NCI-H2029 (cell line): Measurements from ENCODE around the gene SORBS1.

Experiments
- DNase-seq: peaks from one replicate; lab custom pipeline; 2025; lab: John Stamatoyannopoulos, UW

Gene SORBS1

DNA sequence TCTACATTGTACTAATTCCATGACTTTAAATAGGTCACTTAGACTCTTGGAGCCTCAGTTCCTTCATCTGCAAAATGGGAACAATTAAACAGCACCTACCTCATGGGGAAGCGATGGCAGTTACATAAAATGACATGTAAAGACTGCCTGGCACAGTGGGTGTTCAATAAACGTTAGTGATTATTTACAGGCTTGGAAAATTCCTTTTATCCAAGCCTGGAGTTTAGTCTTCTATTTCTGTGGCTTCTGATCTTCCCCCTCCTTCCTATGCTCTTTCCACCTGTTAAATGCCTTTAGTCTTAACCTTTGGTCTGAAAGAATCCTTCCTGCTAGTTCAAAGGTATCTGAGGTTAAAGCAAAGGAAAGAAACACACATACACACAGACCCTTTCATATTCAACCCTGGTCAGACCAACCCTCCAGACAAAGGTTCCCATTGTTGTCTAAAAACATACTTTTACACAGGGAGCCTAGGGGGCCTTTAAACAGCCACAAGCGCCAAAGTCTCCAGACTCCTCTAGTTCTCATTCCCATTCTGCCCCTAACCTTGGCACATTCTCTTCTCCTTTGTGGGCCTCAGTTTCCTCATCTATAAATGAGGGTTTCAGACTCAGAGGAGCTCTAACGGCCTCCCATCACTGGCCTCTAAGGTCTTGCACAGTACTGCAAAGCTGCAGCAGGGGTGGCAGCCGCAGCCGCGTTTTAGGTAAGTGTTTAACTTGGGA lies 21.4 kb downstream of the SORBS1 start:
- no peak for DNase-seq

DNA sequence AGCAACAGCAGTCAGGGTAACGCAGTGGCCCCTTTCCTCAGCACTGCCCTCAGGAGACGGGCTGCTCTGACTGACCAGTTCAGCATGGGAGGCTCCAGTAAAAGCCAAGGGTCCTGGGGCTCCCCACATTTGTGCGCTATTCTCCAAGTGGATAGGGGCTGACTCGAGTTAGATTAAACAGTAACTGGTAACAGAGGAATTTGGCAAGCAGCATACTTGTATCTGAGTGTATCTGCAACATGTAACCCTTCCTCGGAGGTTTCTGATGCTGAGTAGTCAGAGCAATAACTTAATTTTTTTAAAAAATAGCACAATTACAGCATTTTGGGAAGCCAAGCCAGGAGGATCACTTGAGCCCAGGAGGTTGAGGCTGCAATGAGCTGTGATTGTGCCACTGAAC lies 22.8 kb downstream of the SORBS1 start:
- no peak for DNase-seq

GRCh38 chr10:95537542-95537927 lies 23.6 kb downstream of the SORBS1 start:
- DNase-seq = no peak

DNA sequence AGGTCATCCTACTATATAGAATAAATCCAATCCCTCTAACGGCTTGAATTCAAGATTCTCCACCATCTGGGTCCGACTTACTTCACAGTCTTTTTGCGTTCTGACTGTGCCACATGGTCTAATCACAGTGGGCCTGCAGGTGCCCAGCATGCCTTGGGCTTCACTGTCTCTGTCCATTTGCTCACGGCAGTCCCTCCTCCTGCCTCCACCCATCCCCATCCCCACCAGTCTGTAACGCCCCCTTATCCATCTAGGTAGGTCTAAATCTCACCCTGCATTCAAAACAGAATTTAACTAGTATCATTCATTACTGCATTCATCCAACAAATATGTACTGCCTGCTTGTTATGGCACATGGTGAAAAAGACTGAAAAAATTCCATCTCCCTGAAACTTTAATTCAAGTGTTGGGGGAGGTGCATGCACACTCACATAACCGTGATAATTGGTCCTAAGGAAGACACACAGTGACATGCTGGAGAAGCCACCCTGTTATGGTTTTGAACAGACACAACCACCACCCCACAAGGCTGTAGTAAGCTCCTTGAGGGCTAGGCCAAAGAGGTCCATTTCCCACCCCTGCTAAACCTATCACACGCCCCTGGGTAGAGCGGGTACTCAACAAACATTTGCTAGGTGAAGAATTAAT lies 24.2 kb downstream of the SORBS1 start:
- no peak for DNase-seq

GRCh38 chr10:95536017-95536416 lies 25.2 kb downstream of the SORBS1 start:
- DNase-seq = no peak

- DNase-seq = no peak
Measured at GRCh38 chr10:95535526-95535925, 25.6 kb downstream of the SORBS1 start.

GRCh38 chr10:95533590-95533989 lies 27.6 kb downstream of the SORBS1 start:
- no peak for DNase-seq

DNA sequence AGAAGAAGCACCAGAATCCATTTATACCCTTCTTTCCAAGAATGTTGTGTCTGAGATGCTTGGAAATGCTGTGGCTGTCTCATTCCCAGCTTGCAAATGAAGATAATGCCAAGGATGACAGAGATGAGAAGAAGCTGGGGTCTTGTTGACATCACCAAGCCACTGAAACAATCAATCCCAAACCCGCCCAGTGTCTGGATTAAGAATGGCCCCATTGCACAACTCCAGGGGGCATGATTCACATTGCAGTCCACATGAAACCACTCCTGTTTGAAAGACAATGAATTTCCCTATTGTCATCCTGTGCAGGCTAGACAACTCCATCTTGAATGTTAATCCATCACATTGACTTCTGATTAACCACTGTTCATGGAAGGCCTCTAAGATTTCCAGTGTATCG lies 28.6 kb downstream of the SORBS1 start:
- no peak for DNase-seq

DNA sequence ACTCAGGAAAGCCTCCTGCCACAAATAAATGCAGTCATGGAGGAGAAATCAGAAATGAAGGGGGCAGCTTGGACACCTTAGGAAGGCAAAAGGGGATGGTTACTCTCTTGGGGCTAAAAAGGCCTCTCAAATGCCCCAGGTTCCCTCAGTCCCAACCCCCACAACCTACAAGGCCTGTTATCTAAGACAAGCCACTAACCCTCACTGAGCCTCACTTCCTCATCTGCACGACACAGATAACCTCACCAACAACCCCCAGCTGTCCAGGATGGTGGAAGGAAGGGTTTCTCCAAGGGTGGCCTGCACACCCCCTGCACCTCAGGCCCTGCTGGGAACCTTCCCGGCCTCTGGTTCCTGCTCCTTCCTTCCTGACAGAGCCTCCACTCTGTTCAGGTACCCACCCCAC lies 29.2 kb downstream of the SORBS1 start:
- DNase-seq = no peak

GRCh38 chr10:95531058-95531809 lies 29.9 kb downstream of the SORBS1 start:
- DNase-seq = no peak

- DNase-seq = no peak
Measured at GRCh38 chr10:95530561-95530960, 30.6 kb downstream of the SORBS1 start.

DNA sequence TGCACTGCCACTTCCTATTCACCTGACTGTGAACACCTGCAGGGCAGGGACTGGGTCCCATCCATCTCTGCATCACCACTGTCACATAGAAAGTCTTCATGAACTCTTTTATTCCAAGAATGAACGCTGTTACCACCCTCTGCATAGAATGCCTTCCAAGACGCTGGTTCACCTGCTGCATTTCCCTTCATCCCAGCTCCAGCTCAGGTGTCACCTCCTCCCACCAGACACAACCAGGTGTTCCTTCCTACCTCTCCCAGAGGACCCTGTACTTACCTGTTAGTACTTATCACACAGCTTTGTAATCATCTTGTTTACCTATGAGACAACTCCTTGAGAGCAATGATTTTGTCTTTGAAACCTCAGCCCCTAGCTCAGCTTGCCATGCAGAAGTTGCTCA lies 31.1 kb downstream of the SORBS1 start:
- no peak for DNase-seq

DNA sequence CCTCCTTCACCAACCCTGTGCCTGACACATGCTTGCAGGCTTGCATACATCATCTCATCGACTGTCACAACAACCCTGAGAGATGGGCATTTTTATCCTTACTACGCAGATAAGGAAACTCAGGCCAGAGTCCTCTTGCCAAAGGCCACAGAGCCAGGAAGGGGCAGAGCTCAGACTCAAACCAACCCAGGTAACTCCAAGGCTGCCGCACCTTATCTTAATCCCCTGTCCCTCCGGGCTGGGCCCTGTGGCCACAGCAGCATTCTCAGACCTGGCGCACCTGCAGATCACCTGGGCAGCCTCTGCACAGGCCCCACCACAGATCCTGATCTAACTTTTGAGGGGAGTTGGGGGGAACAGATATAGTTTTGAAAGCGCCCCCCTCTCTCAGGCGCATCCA lies 35.1 kb downstream of the SORBS1 start:
- DNase-seq = no peak

- no peak for DNase-seq
Measured at GRCh38 chr10:95525033-95525418, 36.1 kb downstream of the SORBS1 start.

DNA sequence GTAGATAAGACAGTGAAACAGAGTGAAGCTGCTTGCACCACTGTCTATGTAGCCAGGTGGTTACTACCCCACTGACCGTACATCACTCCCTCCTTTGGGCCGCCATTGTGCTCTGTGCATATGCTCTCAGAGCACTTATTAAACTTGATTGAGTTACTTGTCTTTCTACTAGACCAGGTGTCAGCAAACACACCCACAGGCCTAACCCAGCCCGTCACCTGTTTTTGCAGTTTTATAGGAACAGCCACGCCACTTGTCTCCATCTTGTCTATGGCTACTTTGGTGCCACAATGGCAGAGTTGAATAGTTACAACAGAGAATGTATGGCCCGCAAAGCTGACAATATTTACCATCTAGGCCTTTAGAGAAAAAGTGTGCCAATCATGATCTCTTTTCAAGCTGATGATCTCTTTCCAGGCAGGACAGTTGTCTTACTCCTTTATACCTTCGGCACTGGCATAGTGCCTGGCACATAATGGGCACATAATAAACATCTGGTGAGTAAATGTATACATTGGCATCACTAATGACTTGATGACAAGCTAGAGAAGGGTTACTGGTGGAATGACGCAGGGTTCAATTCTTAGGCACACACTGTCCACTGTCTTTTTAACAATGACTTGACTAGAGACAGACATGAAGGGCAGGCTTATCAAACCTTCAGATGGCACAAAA lies 36.7 kb downstream of the SORBS1 start:
- no peak for DNase-seq

DNA sequence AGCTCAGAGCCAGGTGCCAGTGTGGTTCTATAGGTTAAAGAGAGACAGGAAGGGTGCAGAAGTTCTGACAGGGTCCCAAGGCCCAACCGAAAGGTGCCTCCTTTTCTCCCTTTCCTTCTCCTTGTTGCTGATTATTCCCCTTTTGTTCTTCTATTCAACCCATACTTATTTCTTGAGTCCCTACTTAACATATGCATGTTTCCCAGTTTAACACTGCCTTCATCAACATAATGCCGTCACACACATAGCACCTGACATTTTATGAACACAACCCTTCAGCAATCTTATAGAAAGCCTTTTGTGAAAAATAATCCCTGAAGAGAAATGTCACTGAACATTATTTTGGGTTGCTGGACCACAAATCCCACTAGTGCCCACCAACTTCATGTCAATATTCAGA lies 39.1 kb downstream of the SORBS1 start:
- no peak for DNase-seq

GRCh38 chr10:95520617-95521016 lies 40.6 kb downstream of the SORBS1 start:
- no peak for DNase-seq

GRCh38 chr10:95518455-95519452 lies 42.4 kb downstream of the SORBS1 start:
- DNase-seq = no peak

DNA sequence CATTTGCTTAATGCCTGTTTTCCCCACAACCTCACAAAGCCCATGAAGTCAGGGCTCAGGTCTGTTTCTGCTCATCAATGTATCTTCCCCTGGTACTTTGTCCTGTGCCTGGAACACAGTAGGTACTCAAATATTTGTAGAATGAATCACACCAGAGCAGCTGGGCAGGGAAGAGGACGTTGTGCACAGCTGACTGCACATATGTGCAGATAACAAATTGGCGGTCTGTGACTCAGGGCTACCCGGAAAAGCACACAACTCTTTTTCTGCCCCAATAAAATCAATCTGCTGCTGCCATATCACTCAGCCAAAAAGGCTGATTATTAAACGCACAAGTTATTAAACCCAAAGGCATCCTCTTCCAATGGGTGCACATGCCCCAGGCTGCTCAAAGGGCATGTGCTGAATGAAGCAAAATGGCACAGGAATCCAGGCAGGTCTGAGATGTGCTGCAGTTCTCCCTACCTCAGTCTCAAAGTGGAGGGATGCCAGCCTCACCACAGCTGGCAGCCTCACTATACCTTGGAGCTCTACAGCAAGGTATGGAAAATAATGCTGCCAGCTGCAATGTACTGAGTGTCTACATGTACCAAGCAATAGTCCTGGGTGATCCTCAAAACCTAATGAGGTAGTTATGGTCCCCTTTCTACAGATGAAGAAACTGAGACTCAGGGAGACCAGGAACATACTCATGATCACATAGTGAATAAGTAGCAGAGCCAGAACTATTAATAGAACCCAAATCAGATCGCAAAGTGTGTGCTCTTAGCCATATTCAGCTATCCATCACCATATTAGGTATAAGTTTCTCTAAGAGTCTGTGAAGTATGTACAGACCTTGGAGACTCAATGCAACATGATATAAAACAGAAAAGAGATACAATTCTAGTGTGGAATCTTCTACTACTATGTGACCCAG lies 43.4 kb downstream of the SORBS1 start:
- DNase-seq = no peak

GRCh38 chr10:95516774-95517373 lies 44.3 kb downstream of the SORBS1 start:
- DNase-seq = no peak
